ENCODE results near the gene RGS4. TPM values are rescaled to one million over a fixed set of nuclear protein-coding genes. Genes with fewer than 3 reads are reported as not detected.

Gene RGS4
- polyA plus RNA-seq, 1 experiment = 25.8 TPM

DNA sequence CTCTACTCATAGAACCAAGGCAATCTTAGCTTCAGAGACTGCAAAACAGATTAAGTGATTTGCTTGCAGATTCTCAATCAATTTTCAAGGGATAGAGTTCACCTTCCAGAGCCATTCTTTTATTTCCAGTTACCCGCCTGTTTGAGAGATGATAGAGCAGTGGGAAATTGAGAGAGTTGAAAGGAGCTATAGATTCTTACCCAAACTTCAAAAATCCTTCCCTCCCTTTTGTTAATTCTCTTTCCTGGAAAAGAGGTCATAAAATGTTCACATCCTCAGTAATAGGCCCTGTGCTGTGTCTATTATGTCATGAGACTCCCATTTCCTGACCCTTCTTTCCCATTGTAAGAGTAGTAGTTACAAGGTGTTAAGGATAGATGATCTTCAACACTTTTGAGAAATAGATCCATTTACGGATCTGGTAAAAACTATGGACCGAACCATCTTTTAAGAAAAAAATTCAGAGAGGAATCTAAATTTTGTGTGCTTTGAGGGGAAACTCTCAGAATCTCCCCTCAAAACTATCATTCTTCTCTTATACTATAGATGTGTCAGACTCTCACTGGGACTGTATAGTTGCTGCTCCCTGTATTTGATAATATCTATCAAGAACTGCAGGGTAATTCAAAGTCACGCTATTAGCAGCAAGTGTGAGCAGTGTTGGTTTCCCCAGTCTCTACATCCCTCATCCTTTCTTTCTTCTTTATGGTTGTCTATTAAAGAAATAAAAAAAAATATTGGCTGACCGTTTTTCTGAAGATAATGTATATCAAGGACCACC is 8.0 kb downstream of the RGS4 start:
- no peak for DNase-seq (ENCODE audit: low read depth)
- Histone ChIP-seq H3K4me3 (ENCODE audit: low read depth, low read length) (no peak overlapping the region), H3K36me3 (ENCODE audit: control insufficient read depth, insufficient read depth, low read length) (peaks cover 11% of the 10 kb centered on the region), H3K27me3 (ENCODE audit: control insufficient read depth, insufficient read depth, low read length) (no peaks in the 10 kb centered on the region)
- TF ChIP-seq, protein P1, sequence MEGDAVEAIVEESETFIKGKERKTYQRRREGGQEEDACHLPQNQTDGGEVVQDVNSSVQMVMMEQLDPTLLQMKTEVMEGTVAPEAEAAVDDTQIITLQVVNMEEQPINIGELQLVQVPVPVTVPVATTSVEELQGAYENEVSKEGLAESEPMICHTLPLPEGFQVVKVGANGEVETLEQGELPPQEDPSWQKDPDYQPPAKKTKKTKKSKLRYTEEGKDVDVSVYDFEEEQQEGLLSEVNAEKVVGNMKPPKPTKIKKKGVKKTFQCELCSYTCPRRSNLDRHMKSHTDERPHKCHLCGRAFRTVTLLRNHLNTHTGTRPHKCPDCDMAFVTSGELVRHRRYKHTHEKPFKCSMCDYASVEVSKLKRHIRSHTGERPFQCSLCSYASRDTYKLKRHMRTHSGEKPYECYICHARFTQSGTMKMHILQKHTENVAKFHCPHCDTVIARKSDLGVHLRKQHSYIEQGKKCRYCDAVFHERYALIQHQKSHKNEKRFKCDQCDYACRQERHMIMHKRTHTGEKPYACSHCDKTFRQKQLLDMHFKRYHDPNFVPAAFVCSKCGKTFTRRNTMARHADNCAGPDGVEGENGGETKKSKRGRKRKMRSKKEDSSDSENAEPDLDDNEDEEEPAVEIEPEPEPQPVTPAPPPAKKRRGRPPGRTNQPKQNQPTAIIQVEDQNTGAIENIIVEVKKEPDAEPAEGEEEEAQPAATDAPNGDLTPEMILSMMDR (IDR thresholded peaks at IDR 0.05; ENCODE audit: insufficient read depth, low read depth, low read length) = no peak
- ChIA-PET CTCF (interaction anchor here (1.3 kb wide), 1 partner anchor 238 kb away, joined by 7 read pairs; no protein-coding TSS in a partner anchor), POLR2A (no interaction called here)

- H3K4me3 ChIP-seq (ENCODE audit: low read depth, low read length) = no peak overlapping the region
- no peaks in the 10 kb centered on the region for H3K36me3 ChIP-seq (ENCODE audit: control insufficient read depth, insufficient read depth, low read length)
- CTCF ChIA-PET = interaction anchor here (4.5 kb wide), 1 partner anchor 10 kb away, joined by 18 read pairs; no protein-coding TSS in a partner anchor
- no peak for DNase-seq (ENCODE audit: low read depth)
- H3K27me3 ChIP-seq (ENCODE audit: control insufficient read depth, insufficient read depth, low read length) = no peaks in the 10 kb centered on the region
- TF ChIP-seq, protein P1 (IDR thresholded peaks at IDR 0.05; ENCODE audit: insufficient read depth, low read depth, low read length) = no peak
- POLR2A ChIA-PET = interaction anchor here (0.7 kb wide), 1 partner anchor 80 kb away, joined by 4 read pairs; no protein-coding TSS in a partner anchor
Measured at GRCh38 chr1:163082971-163083370, 13.8 kb downstream of the RGS4 start.

DNA sequence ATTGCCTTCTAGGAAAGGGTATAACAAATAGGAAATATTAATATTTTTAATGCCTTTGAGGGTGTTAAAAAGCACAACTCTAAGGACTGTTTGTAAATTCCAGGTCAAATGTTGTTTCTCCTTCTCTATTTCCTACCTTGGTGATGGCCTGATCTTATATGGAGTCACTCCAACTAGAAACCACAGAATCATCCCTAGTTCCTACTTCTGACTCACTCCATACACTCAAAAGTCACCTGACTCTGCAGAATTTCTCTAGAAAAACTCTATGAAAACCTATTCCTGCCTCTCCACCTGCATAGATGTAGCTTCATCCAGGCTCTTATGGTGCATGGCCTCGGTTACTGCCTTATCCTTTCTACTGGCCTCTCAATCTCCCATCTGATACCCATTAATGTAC is 14.5 kb downstream of the RGS4 start:
- no peak overlapping the region for H3K4me3 ChIP-seq (ENCODE audit: low read depth, low read length)
- no peak for DNase-seq (ENCODE audit: low read depth)
- TF ChIP-seq, protein P1 (IDR thresholded peaks at IDR 0.05; ENCODE audit: insufficient read depth, low read depth, low read length) = no peak
- no peaks in the 10 kb centered on the region for H3K36me3 ChIP-seq (ENCODE audit: control insufficient read depth, insufficient read depth, low read length)
- H3K27me3 ChIP-seq (ENCODE audit: control insufficient read depth, insufficient read depth, low read length) = no peaks in the 10 kb centered on the region
- ChIA-PET CTCF (interaction anchor here (4.5 kb wide), 1 partner anchor 11 kb away, joined by 18 read pairs; no protein-coding TSS in a partner anchor), POLR2A (interaction anchor here (0.6 to 0.7 kb wide), 2 partner anchors 79 to 164 kb away, joined by 3 to 4 read pairs; no protein-coding TSS in a partner anchor)

- POLR2A ChIA-PET = interaction anchor here (0.6 kb wide), 1 partner anchor 164 kb away, joined by 3 read pairs; no protein-coding TSS in a partner anchor
- TF ChIP-seq, protein P1 (IDR thresholded peaks at IDR 0.05; ENCODE audit: insufficient read depth, low read depth, low read length) = no peak
- CTCF ChIA-PET = interaction anchor here (1.4 to 4.5 kb wide), 3 partner anchors 12 to 230 kb away, joined by 4 to 18 read pairs (median 5); partner anchors contain the start of gene RGS4
Measured at GRCh38 chr1:163084330-163084729, 15.2 kb downstream of the RGS4 start.

More at GRCh38 chr1:163084330-163084729, 15.2 kb downstream of the RGS4 start:
- DNase-seq (ENCODE audit: low read depth) = no peak
- no peak overlapping the region for H3K4me3 ChIP-seq (ENCODE audit: low read depth, low read length)
- H3K36me3 ChIP-seq (ENCODE audit: control insufficient read depth, insufficient read depth, low read length) = no peaks in the 10 kb centered on the region
- no peaks in the 10 kb centered on the region for H3K27me3 ChIP-seq (ENCODE audit: control insufficient read depth, insufficient read depth, low read length)

Data from BJ (cell line).